GM21723 (cell line): Measurements from ENCODE around the gene CDH8.
"Not testable (repeated sequence)": the region's sequence is repeated elsewhere in the genome, so short reads cannot be mapped to it uniquely, and the experiment has no call there.

Experiments
- ATAC-seq: cut with Tn5 transposase; IDR thresholded peaks from one replicate; pipeline ENCODE4 v1.9.1; 2021; ENCODE audit warnings: mild to moderate bottlenecking, moderate library complexity; ENCODE audit not compliant: unreplicated experiment

Gene CDH8

GRCh38 chr16:61871837-61872777 lies 164.1 kb downstream of the CDH8 start:
- no peak for ATAC-seq

GRCh38 chr16:61862221-61863155 lies 173.8 kb downstream of the CDH8 start:
- no peak for ATAC-seq

- no peak for ATAC-seq
Observed at GRCh38 chr16:61858988-61859387, 177.2 kb downstream of the CDH8 start.

- no peak for ATAC-seq
Observed at GRCh38 chr16:61842666-61843065, 193.6 kb downstream of the CDH8 start.

GRCh38 chr16:61836804-61837393 lies 199.3 kb downstream of the CDH8 start:
- ATAC-seq: no peak

- no peak for ATAC-seq
Observed at GRCh38 chr16:61834082-61834481, 202.2 kb downstream of the CDH8 start.

- ATAC-seq: no peak
Observed at GRCh38 chr16:61831351-61831917, 204.8 kb downstream of the CDH8 start.

GRCh38 chr16:61829631-61830030 lies 206.6 kb downstream of the CDH8 start:
- ATAC-seq: no peak

- no peak for ATAC-seq
Observed at GRCh38 chr16:61823326-61823725, 212.9 kb downstream of the CDH8 start.

GRCh38 chr16:61820820-61821219 lies 215.4 kb downstream of the CDH8 start:
- ATAC-seq: no peak

- no peak for ATAC-seq
Observed at GRCh38 chr16:61820398-61820797, 215.8 kb downstream of the CDH8 start.

GRCh38 chr16:61818850-61819249 lies 217.4 kb downstream of the CDH8 start:
- no peak for ATAC-seq

- ATAC-seq: no peak
Observed at GRCh38 chr16:61817583-61818278, 218.5 kb downstream of the CDH8 start.

- ATAC-seq: no peak
Observed at GRCh38 chr16:61814726-61815347, 221.4 kb downstream of the CDH8 start.

- no peak for ATAC-seq
Observed at GRCh38 chr16:61813339-61813738, 222.9 kb downstream of the CDH8 start.

- no peak for ATAC-seq
Observed at GRCh38 chr16:61812251-61812650, 224.0 kb downstream of the CDH8 start.

- ATAC-seq: no peak
Observed at GRCh38 chr16:61807551-61807950, 228.7 kb downstream of the CDH8 start.

- not testable (repeated sequence) for ATAC-seq
Observed at GRCh38 chr16:61801217-61801616, 235.0 kb downstream of the CDH8 start.

- ATAC-seq: no peak
Observed at GRCh38 chr16:61798741-61799140, 237.5 kb downstream of the CDH8 start.
